Stimulated activated CD4-positive, alpha-beta T cell treated with anti-CD3 and anti-CD28 coated beads, Interleukin-12 subunit alpha, Interleukin-12 subunit beta, amount 100 ng/mL, for 48 hours (primary cell): ENCODE measurements around the gene XPR1.

Experiments used
- DNase-seq, 3 donors: peaks; one replicate each; pipeline ENCODE4 v3.0.0-alpha.2; 2020; ENCODE audit warnings: low read depth in 2 of 3, low spot score in 1 of 3

XPR1 gene

DNA sequence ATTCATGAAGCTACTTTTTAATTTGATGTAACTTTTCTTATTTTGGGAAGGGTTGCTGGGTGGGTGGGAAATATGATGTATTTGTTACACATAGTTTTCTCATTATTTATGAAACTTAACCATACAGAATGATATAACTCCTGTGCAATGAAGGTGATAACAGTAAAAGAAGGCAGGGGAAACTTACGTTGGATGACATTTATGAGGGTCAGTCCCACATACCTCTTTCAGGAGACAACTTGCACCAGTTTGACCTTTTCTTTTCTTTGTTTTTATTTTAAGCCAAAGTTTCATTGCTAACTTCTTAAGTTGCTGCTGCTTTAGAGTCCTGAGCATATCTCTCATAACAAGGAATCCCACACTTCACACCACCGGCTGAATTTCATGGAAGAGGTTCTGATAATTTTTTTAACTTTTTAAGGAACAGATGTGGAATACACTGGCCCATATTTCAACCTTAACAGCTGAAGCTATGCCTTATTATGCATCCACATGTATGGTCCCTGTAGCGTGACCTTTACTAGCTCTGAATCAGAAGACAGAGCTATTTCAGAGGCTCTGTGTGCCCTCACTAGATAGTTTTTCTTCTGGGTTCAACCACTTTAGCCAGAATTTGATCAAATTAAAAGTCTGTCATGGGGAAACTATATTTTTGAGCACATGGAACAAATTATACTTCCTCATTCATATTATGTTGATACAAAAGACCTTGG is 252.9 kb downstream of the XPR1 start:
- DNase-seq = no peak

DNA sequence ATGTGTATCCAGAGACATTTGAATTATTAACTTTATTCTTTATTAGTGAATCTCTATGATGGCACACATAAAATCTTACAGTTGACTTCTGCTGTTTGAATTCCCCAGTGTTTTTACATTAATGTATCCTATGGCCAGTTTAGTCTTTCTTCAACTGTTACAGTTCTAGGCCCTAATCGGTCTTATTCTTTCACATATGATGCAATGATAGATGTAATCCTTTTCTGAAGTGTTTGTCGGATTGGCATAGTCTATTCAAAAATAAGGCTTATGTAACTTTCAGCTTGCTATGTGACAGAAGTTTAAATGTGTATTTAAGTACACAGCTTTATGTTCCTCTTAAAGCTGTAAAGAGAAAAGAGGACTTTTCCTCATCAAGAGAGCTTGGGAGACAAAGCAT is 254.5 kb downstream of the XPR1 start:
- DNase-seq = no peak

GRCh38 chr1:180887841-180888240 is 256.0 kb downstream of the XPR1 start:
- no peak for DNase-seq

DNA sequence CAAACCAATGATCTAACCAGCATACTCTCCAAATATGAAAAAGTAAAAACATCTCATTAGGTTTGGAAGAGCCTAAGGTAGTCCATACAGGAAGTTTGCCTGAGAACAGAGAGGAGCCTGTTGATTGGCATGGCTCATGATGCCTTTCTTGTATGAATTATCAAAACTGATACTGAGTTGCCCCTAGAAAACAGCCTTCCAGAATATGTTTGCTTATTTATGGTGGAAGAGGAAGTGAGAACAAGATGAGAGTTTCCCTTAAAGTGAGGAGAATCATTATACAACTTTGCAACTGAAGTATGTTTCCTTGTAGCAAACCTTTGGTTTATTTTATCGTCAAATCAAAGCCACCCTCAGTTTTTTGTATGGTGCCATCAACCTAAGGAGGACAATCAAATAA is 257.0 kb downstream of the XPR1 start:
- DNase-seq = no peak

DNA sequence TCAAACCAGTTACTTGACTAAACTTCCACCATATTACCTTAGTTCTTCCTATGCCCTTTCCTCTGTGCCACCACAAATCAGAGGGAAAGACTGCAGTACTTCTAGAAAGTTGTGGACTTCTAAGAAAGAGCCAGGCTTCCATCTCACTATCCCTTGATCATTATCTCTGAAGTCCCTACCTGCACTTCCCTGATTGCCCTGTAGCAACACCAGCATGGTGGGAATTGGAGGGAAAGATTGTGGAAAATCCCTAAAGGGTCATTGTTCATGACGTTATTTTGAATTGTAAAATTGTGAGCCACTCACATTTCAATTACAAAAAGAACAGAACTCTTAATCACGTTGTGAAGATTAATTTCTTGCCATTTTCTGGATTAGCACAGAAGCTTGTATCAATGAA is 257.5 kb downstream of the XPR1 start:
- no peak for DNase-seq

DNA sequence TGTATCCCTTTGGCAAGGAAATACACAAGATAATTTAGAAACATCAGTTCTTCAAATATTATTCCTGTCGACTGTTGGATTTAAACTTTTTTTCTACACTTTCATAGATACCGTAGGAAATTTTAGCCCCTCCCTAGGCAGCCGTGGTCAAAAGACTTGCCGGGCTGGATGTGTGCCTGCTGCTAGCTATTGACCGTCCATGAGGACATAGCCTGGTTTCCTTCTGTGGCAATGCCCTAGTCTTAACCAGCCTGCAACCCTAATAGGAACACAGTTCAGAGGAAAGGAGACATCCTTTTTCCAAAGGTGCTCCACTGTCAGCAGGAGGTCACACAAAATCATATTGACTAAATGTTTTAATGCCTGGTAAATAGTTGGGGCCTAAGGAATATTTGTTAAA is 260.4 kb downstream of the XPR1 start:
- DNase-seq = no peak

DNA sequence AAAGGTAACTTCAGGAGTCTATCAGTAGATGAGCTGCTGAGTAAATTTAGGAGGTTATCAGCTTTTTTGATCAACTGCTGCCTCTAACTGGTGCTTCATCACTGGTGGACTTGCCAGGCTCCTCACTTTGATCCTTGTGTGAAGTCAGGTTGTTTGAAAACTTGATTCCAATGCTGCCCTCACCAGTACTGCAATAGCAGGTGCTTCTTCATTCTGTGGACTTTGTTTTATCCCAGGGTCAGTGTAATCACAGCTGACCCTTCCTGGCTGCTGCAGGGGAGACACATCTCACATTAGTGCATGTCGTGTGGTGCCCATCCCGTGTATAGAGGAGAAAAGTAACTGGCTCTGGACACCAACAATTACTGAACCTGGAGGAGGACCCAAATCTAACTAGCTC is 260.9 kb downstream of the XPR1 start:
- no peak for DNase-seq

GRCh38 chr1:180893614-180894013 is 261.8 kb downstream of the XPR1 start:
- no peak for DNase-seq

DNA sequence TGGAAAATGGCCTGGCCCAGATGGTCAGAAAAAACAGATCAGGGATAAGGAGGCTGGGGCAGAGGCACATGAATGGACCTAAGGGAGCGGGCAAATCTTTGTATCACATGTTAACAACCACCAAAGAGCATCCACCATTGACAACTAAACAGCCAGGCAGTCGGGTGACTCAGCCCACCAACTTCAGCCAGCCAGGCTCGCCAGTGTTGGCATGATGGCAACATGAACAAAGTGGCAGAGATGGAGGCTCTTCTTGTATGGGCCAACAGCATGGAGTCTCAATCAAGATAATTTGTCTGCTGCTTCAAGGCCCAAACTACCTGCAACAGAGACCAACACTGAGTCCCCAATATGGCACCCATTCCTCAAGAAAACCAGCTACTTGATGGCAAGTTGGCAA is 264.3 kb downstream of the XPR1 start:
- DNase-seq = no peak

DNA sequence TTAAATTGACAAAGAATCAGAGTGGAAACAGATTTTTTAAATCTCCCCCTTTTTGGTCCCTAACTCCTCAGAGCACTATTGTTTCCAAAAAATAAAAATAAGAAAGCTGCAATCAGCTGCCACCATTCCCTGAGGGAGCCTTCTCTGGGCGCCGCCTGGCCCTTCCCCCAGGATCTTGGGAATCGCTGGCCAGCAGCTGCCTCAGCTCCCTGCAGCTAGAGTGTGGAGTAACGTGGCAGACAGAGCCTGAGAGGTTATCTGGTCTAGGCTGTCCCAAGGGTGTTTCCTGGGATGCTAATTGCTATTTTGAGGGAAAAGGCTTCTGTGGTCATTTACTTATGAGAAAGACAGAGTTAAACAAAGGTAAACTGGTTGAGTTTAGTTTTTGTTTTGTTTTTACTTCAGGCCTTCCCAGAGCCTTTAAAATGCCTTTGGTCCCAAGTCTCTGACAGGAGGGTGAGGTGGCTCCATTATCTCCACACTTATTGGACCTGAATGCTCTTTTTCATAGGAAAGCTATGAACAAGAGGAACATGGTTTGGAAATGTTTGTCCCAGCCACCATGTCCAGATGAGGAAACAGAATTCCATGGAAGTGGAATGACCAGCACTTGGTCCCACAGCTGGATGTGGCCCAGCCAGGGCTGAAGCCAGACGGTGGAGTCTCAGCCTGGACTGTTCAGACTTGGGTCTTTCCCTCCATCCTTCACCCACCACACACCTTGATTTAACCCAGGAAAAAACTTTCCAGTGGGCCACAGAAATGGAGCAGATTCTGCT is 266.8 kb downstream of the XPR1 start:
- no peak for DNase-seq

DNA sequence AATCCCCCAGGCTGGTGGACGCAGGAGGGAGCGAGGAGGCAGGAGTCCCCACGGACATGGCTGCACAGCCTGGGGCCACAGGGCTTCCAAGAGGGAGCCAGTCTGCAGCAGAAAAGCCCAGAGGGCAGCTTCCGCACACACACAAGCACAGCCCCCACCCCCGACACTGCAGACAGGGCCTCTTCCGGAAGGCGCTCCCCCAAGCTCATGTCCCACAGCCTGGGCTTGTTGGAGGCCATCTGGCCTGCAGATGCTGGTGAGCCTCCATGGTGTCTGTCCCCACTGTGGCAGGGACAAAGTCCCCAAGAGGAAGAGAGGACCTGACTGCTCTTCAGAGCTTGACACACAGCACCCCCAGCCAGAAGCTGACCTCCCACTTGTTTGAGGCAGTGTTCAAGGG is 267.4 kb downstream of the XPR1 start:
- DNase-seq = no peak

DNA sequence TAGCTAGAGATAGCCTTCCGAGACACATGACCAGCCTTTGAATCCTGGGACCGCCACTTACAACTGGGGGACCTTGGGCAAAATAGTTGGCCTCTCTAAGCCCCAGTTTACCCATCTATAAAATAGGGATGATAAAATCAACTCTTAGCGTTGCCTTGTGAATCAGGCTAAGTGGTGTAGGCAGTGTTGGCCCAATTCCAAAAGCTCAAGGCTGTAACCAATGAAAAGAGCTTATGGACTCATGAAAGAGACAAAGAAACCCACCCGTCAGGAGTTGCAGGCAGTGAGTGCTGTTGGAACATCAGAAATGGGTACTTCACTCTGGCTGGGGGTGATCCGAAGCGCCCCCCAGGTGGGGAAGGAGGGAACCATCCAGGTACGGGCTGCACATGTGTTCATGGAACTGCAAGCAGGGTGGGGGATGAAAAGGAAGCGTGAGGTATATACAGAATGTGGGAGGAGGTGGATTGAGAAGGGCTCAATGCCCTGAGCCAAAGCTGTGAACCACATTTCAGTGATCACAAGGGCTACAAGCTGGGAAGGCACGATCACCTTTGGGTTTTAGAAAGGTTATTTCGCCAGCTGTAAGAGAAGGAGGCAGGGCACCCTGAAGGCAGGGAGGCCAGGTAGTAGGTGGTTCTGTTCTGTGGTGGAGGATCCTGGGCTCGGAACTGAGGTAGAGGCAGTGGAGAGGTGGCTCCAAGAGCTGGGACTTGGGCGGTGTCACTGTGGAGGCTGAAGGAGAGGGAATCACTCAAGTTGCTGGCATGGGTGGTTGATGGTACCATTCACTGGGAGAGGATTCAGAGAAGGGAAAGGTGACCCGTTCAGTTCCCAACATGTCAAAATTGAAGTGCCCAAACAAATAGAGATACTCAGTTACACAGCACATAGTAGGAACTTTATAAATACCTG is 269.5 kb downstream of the XPR1 start:
- no peak for DNase-seq

DNA sequence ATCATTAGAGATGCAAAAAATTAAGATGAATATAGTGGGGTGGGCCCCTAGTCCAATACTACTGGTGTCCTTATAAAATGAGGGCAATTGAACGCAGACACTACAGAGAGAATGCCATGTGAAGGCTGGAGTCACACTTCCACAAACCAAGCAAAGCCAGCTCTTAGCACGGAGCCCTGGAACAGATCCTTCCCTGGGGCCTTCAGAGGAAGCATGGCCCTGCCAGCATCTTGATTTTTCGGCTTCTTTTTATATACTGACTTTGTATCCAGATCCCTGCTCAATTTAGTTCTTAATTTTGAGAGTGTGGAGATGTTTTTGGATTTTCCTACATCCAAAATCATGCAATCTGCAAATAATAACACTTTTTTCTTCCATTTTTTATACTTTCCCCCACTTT is 270.7 kb downstream of the XPR1 start:
- no peak for DNase-seq

DNA sequence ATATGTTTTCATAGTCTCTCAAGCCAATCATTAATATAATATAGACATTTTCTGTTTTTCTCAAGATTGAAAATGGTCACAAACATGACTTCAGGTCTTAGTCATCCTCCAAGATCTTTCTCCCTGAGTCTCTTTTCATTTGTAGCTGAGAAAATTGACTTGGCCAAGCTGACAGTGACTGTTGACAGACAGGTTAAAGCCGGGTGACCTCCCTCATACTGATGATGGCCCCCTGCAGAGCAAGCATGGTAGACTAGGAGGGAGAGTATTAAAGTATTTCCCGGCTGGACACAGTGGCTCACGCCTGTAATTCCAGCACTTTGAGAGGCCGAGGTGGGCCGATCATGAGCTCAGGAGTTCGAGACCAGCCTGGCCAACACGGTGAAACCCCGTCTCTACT is 274.1 kb downstream of the XPR1 start:
- no peak for DNase-seq

GRCh38 chr1:180906511-180906910 is 274.7 kb downstream of the XPR1 start:
- DNase-seq = no peak

- DNase-seq = no peak
These were observed 275.7 kb downstream of the XPR1 start for GRCh38 chr1:180907313-180908055.

GRCh38 chr1:180908074-180908765 is 276.4 kb downstream of the XPR1 start:
- no peak for DNase-seq

DNA sequence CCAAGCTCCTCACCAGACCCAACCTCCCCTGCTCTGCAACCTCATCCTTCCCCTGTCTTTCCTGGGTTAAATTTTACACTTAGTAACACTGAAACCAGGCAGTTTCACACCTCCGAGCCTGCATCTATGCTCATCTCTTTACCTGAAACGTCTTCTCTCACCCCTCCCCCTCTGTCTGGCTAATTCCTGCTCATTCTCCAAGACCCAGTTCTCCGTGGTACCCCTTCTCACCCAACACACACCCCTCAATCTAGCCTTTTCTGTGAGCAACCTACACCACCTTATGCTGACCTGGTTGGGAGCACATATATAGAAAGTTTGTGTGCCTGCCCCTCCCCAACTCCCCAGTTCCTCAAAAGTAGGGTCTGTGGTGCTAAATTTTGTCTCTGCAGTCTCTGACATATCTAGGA is 277.2 kb downstream of the XPR1 start:
- no peak for DNase-seq

- no peak for DNase-seq
These were observed 277.7 kb downstream of the XPR1 start for GRCh38 chr1:180909462-180909976.

DNA sequence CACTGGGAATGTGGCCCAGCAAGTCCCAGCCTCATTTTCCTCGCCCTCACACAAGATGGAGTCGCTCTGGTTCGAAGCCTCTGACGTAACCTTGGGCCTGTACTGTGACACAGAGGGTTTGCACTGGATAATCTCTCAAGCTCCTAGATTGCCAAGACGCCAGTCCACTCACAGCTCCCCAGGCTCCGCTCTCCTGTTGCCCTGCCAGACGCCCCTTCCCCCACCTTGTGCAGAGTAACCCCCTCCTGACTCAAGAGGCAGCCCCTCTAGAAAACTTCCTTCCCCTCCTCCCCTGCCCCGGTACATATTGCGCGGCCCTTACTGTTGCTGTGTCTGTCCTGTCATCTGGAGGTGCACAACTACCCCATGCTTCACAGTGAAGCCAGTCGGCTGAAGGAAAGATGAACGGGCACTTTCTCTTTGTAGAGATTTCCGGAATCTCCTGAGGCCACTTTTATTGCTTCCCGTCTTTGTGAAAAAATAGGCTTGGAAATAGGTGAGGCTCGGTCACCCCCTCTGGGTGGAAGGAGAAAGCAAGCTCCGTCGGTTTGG is 279.9 kb downstream of the XPR1 start:
- no peak for DNase-seq
